ENCODE results near the gene PRR35.

DNA sequence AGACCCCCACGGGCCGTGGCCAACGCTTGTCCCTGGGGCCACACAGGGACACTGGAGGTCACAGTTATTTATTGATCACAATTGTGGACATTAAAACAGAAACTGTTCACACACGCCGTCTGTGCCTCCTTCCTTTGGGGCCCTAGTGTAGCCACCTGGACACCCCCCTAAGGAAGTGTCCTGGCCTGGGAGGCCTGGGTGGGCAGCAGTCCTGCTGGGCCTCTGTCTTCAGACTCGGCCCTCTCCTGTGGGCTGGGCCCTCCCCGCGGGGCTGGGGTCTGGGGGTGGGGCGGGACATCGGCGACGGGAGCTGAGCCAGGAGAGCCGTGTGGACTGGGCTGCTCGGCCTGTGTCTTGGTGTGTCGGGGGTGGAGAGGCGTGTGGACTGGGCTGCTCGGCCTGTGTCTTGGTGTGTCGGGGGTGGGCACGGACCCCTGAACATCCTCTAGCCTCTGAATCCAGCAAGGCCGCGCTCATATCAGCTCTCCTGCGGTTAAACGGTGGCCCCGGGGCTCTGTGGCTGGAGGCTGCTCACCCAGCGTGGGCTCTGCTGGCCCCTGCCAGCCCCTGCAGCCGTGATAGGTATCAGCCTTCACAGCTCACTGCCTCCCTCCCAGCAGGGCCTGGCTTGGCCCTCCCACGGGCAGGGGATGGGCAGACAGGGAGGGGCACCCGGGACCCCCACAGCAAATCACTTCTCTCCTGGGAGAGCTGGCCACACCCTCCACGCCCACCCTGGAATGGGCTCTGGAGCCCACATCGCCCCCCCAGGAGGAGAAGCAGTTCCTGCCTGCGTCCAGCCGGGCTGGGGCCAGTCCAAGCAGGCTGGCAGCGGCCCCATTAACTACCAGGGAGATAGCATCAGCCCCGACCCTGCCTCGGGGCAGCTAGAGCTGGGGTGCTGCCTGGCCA, 5.5 kb downstream of the PRR35 start:
- TF ChIP-seq CTCF (IDR thresholded peaks at IDR 0.05) (no peak), POLR2AphosphoS5 (IDR thresholded peaks at IDR 0.05) (no peak), POLR2A (IDR thresholded peaks at IDR 0.05) (no peak)

Measured in sigmoid colon (tissue), 4 donors.